GM12878 (cell line): Measurements from ENCODE around the gene UBASH3A. TPM values are rescaled to one million over a fixed set of nuclear protein-coding genes. Genes with fewer than 3 reads are reported as not detected.

Experiments used
- EED ChIP-seq: sonication (generic); IDR thresholded peaks from 2 replicates; pipeline ENCODE4 v1.6.1; 2016; ENCODE audit warnings: antibody characterized with exemption, low read depth
- IRF4 ChIP-seq: IDR thresholded peaks from 2 replicates; pipeline ENCODE4 v1.6.1; 2011; ENCODE audit warnings: low read depth, low read length
- NFIC ChIP-seq: IDR thresholded peaks from 2 replicates; pipeline ENCODE4 v1.6.1; 2012; ENCODE audit warnings: low read depth, mild to moderate bottlenecking, inconsistent platforms, low read length, moderate library complexity
- polyA plus RNA-seq, 11 experiments: library from polyadenylated mRNA; depleted of rRNA in 4 of 11; unstranded in 6 of 11; stranded (reverse) in 5 of 11; fragments of >200 nt; fragmentation: Nextera tagmentation in 4 of 11; fragmentation: Illumina TruSeq in 1 of 11; extraction: Ambion mirVana in 4 of 11; extraction: Trizol in 1 of 11; gene quantifications; 1 replicate in 1 of 11; 2 replicates in 10 of 11; pipeline versions ENCODE4 v1.2.1 to v1.2.3, GENCODE V29; 2011 to 2016; ENCODE audit warnings: inconsistent platforms in 2 of 11, missing spikeins in 2 of 11, low read depth in 1 of 11
- total RNA-seq, 4 experiments: library from RNA; depleted of rRNA in 3 of 4; stranded (reverse); fragments of >200 nt in 3 of 4; fragmentation: Illumina TruSeq in 1 of 4; extraction: Trizol in 1 of 4; gene quantifications; 2 replicates each; pipeline versions ENCODE4 v1.2.1 to v1.2.3, GENCODE V29; 2013 to 2021
- TF ChIP-seq, protein P1 (sequence below): fragments of 450-650 bp; IDR thresholded peaks from 2 replicates; pipeline ENCODE4 v1.6.1; 2018; ENCODE audit warnings: mild to moderate bottlenecking, low read depth, moderate library complexity; ENCODE audit not compliant: partially characterized antibody
- TF ChIP-seq, protein P2 (sequence below): fragments of 450-650 bp; IDR thresholded peaks from 2 replicates; pipeline ENCODE4 v1.6.1; 2016; ENCODE audit warnings: mild to moderate bottlenecking, moderate library complexity, borderline replicate concordance
- TF ChIP-seq, protein P3 (sequence below): fragments of 450-650 bp; IDR thresholded peaks from 2 replicates; pipeline ENCODE4 v1.6.1; 2016; ENCODE audit warnings: mild to moderate bottlenecking

UBASH3A gene
- total and polyA plus RNA-seq, 10 of the 15 experiments (the other 5 are each of a cell fraction or from before 2014, with no cell fraction given) = 0.04 to 0.39 (median 0.23) TPM; not detected in 1

DNA sequence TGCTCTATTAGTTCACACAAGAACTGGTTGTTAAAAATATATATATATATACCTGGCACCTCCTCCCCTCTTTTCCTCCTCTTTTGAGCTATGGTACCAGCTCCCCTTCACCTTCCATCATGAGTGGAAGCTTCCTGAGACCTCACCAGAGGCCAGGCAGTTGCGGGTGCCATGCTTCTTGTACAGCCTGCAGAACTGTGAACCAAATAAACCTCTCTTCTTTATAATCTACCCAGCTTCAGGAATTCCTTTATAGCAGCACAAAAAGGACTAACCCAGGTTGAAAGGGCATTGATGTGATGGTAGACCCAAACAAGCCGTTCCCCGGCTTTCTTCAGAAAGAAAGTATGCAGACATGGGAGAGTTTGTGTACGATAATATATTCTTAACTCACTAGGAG, 77.5 kb downstream of the UBASH3A start (continued):
- TF ChIP-seq, protein P1, sequence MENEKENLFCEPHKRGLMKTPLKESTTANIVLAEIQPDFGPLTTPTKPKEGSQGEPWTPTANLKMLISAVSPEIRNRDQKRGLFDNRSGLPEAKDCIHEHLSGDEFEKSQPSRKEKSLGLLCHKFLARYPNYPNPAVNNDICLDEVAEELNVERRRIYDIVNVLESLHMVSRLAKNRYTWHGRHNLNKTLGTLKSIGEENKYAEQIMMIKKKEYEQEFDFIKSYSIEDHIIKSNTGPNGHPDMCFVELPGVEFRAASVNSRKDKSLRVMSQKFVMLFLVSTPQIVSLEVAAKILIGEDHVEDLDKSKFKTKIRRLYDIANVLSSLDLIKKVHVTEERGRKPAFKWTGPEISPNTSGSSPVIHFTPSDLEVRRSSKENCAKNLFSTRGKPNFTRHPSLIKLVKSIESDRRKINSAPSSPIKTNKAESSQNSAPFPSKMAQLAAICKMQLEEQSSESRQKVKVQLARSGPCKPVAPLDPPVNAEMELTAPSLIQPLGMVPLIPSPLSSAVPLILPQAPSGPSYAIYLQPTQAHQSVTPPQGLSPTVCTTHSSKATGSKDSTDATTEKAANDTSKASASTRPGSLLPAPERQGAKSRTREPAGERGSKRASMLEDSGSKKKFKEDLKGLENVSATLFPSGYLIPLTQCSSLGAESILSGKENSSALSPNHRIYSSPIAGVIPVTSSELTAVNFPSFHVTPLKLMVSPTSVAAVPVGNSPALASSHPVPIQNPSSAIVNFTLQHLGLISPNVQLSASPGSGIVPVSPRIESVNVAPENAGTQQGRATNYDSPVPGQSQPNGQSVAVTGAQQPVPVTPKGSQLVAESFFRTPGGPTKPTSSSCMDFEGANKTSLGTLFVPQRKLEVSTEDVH = no peak
- TF ChIP-seq EED (no peak), IRF4 (no peak), NFIC (no peak)
- TF ChIP-seq, protein P2, sequence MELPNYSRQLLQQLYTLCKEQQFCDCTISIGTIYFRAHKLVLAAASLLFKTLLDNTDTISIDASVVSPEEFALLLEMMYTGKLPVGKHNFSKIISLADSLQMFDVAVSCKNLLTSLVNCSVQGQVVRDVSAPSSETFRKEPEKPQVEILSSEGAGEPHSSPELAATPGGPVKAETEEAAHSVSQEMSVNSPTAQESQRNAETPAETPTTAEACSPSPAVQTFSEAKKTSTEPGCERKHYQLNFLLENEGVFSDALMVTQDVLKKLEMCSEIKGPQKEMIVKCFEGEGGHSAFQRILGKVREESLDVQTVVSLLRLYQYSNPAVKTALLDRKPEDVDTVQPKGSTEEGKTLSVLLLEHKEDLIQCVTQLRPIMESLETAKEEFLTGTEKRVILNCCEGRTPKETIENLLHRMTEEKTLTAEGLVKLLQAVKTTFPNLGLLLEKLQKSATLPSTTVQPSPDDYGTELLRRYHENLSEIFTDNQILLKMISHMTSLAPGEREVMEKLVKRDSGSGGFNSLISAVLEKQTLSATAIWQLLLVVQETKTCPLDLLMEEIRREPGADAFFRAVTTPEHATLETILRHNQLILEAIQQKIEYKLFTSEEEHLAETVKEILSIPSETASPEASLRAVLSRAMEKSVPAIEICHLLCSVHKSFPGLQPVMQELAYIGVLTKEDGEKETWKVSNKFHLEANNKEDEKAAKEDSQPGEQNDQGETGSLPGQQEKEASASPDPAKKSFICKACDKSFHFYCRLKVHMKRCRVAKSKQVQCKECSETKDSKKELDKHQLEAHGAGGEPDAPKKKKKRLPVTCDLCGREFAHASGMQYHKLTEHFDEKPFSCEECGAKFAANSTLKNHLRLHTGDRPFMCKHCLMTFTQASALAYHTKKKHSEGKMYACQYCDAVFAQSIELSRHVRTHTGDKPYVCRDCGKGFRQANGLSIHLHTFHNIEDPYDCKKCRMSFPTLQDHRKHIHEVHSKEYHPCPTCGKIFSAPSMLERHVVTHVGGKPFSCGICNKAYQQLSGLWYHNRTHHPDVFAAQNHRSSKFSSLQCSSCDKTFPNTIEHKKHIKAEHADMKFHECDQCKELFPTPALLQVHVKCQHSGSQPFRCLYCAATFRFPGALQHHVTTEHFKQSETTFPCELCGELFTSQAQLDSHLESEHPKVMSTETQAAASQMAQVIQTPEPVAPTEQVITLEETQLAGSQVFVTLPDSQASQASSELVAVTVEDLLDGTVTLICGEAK = no peak
- TF ChIP-seq, protein P3, sequence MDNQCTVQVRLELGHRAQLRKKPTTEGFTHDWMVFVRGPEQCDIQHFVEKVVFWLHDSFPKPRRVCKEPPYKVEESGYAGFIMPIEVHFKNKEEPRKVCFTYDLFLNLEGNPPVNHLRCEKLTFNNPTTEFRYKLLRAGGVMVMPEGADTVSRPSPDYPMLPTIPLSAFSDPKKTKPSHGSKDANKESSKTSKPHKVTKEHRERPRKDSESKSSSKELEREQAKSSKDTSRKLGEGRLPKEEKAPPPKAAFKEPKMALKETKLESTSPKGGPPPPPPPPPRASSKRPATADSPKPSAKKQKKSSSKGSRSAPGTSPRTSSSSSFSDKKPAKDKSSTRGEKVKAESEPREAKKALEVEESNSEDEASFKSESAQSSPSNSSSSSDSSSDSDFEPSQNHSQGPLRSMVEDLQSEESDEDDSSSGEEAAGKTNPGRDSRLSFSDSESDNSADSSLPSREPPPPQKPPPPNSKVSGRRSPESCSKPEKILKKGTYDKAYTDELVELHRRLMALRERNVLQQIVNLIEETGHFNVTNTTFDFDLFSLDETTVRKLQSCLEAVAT = no peak
